Measurements from ENCODE around the gene C4orf36.

C4orf36 gene

GRCh38 chr4:86891762-86892635, at the start of gene C4orf36:
C4orf36 (minus strand) TSS chr4:86892422; CDS start chr4:86891520, 902 bp downstream.
- CTCF ChIA-PET, result interaction anchor here (0.9 to 5.7 kb wide), 4 partner anchors 12 to 394 kb away, joined by 3 to 117 read pairs (median 6); no protein-coding TSS in a partner anchor
- POLR2A ChIA-PET, result no interaction called here
- H3K4me3 ChIP-seq (ENCODE audit: low read depth, low read length), result peak within 1 kb of the TSS; percentile 68
- no peak for DNase-seq (ENCODE audit: low read depth, low spot score)
- TF ChIP-seq CTCF (IDR thresholded peaks at IDR 0.05; ENCODE audit: insufficient read depth, low read length, missing control alignments), result no peak

GRCh38 chr4:86940920-86941460, 48.8 kb upstream of the C4orf36 start:
- no peak for TF ChIP-seq CTCF (IDR thresholded peaks at IDR 0.05; ENCODE audit: insufficient read depth, low read length, missing control alignments)
- POLR2A ChIA-PET, result no interaction called here

GRCh38 chr4:86939729-86940575, 47.7 kb upstream of the C4orf36 start:
- POLR2A ChIA-PET, result no interaction called here
- no peak for TF ChIP-seq CTCF (IDR thresholded peaks at IDR 0.05; ENCODE audit: insufficient read depth, low read length, missing control alignments)
- no peak for DNase-seq (ENCODE audit: low read depth, low spot score)
- no peak overlapping the region for H3K4me3 ChIP-seq (ENCODE audit: low read depth, low read length)
- CTCF ChIA-PET, result interaction anchor here (0.8 to 3.9 kb wide), 6 partner anchors 12 to 153 kb away, joined by 3 to 13 read pairs (median 6); no protein-coding TSS in a partner anchor

More at GRCh38 chr4:86940920-86941460, 48.8 kb upstream of the C4orf36 start:
- CTCF ChIA-PET, result interaction anchor here (1.4 to 3.9 kb wide), 3 partner anchors 11 to 225 kb away, joined by 3 to 13 read pairs (median 12); no protein-coding TSS in a partner anchor
- DNase-seq (ENCODE audit: low read depth, low spot score), result no peak
- H3K4me3 ChIP-seq (ENCODE audit: low read depth, low read length), result no peak overlapping the region

GRCh38 chr4:86938771-86939520, 46.7 kb upstream of the C4orf36 start:
- TF ChIP-seq CTCF (IDR thresholded peaks at IDR 0.05; ENCODE audit: insufficient read depth, low read length, missing control alignments), result no peak
- H3K4me3 ChIP-seq (ENCODE audit: low read depth, low read length), result no peak overlapping the region
- ChIA-PET CTCF (interaction anchor here (0.8 to 3.9 kb wide), 7 partner anchors 9 to 154 kb away, joined by 3 to 13 read pairs (median 5); no protein-coding TSS in a partner anchor), POLR2A (no interaction called here)
- no peak for DNase-seq (ENCODE audit: low read depth, low spot score)

- no peak for TF ChIP-seq CTCF (IDR thresholded peaks at IDR 0.05; ENCODE audit: insufficient read depth, low read length, missing control alignments)
Observed at GRCh38 chr4:86935853-86936733, 43.9 kb upstream of the C4orf36 start.

More at GRCh38 chr4:86935853-86936733, 43.9 kb upstream of the C4orf36 start:
- ChIA-PET CTCF (interaction anchor here (0.9 to 4.8 kb wide), 9 partner anchors 13 to 438 kb away, joined by 3 to 52 read pairs (median 4); no protein-coding TSS in a partner anchor), POLR2A (interaction anchor here (0.6 to 2.5 kb wide), 5 partner anchors 11 to 75 kb away, joined by 3 to 27 read pairs (median 3); no protein-coding TSS in a partner anchor)
- H3K4me3 ChIP-seq (ENCODE audit: low read depth, low read length), result peak overlapping the region; percentile 83
- DNase-seq (ENCODE audit: low read depth, low spot score), result no peak

All from AG04449 (cell line).